ENCODE data around the gene RIN3. TPM values are rescaled to one million over a fixed set of nuclear protein-coding genes. Genes with fewer than 3 reads are reported as not detected.

RIN3 gene
- 100 to 1,000 TPM in 2 of 7 donors, 10 to 100 TPM in 5; 65.4 to 117 (median 95.4) TPM for total RNA-seq
- 10 to 100 TPM; 17.2 to 28.8 (median 22.9) TPM for polyA plus RNA-seq
- long read RNA-seq, donor 1, full-length matches to known transcripts, result 2 of 8 reads
- long read RNA-seq, donor 1, partial matches to known transcripts, result 6 of 8 reads
- long read RNA-seq, donor 1, other reads (novel, unspliced or antisense), result 0 of 8 reads
- long read RNA-seq, donor 2, partial matches to known transcripts, result 5 of 7 reads
- long read RNA-seq, donor 2, other reads (novel, unspliced or antisense), result 0 of 7 reads

DNA sequence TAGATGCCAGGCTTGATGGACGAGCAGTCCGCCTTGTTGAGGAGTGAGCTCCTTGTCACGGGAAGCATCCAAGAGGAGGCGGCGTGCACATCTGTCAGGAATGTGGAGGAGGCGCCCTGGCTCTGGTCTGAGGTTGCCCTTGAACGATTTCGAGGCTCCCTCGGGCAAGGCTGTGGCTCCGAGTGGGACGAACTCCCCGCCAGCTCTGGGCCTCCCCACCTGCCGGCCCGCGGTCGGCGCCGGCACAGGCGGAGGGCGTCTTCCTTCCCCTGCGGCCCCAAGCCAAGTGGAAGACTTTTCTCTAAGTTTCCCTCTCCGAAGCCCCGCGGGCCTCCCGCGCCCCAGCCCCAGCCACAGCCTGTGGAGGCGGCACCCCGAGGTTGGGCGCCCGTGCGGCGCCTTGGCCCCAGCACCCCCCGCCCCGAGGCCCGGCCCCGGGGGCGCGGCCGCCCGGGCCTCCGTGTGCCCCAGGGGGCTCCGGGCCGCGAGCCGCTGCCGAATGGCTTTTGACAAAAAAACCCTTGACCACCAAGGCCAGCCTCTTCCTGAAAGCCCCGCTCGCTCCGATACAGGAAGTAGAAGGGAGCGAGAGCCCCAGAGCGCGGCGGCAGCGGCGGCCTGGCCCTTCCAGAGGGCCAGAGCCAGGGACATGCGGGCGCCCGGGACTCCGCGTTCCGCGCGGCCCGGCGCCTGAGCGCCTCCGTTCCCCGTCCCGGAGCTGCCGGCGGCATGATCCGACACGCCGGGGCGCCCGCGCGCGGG, at the start of gene RIN3:
Gene RIN3 (plus strand): TSS at position 578 of the 762 bp plus-strand sequence. CDS start 152 bp downstream, at position 730.
- H3K4me1 ChIP-seq, result peaks cover 19 to 77% (median 58%) of the 10 kb centered on the region in 6 donors
- H3K4me3 ChIP-seq, result peak within 1 kb of the TSS; percentile 63 to 87 (median 76)
- TF ChIP-seq, protein P1, sequence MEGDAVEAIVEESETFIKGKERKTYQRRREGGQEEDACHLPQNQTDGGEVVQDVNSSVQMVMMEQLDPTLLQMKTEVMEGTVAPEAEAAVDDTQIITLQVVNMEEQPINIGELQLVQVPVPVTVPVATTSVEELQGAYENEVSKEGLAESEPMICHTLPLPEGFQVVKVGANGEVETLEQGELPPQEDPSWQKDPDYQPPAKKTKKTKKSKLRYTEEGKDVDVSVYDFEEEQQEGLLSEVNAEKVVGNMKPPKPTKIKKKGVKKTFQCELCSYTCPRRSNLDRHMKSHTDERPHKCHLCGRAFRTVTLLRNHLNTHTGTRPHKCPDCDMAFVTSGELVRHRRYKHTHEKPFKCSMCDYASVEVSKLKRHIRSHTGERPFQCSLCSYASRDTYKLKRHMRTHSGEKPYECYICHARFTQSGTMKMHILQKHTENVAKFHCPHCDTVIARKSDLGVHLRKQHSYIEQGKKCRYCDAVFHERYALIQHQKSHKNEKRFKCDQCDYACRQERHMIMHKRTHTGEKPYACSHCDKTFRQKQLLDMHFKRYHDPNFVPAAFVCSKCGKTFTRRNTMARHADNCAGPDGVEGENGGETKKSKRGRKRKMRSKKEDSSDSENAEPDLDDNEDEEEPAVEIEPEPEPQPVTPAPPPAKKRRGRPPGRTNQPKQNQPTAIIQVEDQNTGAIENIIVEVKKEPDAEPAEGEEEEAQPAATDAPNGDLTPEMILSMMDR (IDR thresholded peaks at IDR 0.05 in 8 of 11, conservative IDR thresholded peaks at IDR 0.05 in 3 of 11), result no peak
- TF ChIP-seq POLR2AphosphoS5 (IDR thresholded peaks at IDR 0.05) (peak; percentile 82 to 86 (median 84)), POLR2A (IDR thresholded peaks at IDR 0.05) (peak in 1 of 3 donors; percentile 62)
- no peaks in the 10 kb centered on the region for H3K9me3 ChIP-seq
- H3K27me3 ChIP-seq (replicated peaks in 1 of 7), result peaks cover 0 to 19% (median 0%) of the 10 kb centered on the region in 7 donors
- peak within 1 kb of the TSS; percentile 77 to 97 (median 92) for H3K27ac ChIP-seq
- peak; percentile 94 for DNase-seq
- WGBS, 5 donors, result 2 to 3% (median 3%) methylated on average over 51 to 79 of the region's 79 CpGs
- H3K36me3 ChIP-seq, result peaks cover 0 to 10% (median 0%) of the 10 kb centered on the region in 6 donors
- intact Hi-C loops (cut with DNase I; ENCODE audit: low total_unique reads), result no loop called here

- H3K27me3 ChIP-seq (replicated peaks in 1 of 7), result no peaks in the 10 kb centered on the region
- H3K9me3 ChIP-seq, result peaks cover 0 to 20% (median 12%) of the 10 kb centered on the region in 8 donors
- TF ChIP-seq, protein P1 (IDR thresholded peaks at IDR 0.05 in 8 of 11, conservative IDR thresholded peaks at IDR 0.05 in 3 of 11), result no peak
- no peak for TF ChIP-seq POLR2A (IDR thresholded peaks at IDR 0.05)
- intact Hi-C loops (cut with DNase I; ENCODE audit: low total_unique reads), result no loop called here
- H3K4me1 ChIP-seq, result peaks cover 12 to 74% (median 53%) of the 10 kb centered on the region in 6 donors
- no peaks in the 10 kb centered on the region for H3K36me3 ChIP-seq
- WGBS, 5 donors, result 94 to 98% (median 96%) methylated on average over 6 of the region's 6 CpGs
- peak; percentile 59 for DNase-seq
- no peak overlapping the region for H3K27ac ChIP-seq
- H3K4me3 ChIP-seq, result no peak overlapping the region
Observed at GRCh38 chr14:92464156-92464555, 49.4 kb upstream of the RIN3 start.

DNA sequence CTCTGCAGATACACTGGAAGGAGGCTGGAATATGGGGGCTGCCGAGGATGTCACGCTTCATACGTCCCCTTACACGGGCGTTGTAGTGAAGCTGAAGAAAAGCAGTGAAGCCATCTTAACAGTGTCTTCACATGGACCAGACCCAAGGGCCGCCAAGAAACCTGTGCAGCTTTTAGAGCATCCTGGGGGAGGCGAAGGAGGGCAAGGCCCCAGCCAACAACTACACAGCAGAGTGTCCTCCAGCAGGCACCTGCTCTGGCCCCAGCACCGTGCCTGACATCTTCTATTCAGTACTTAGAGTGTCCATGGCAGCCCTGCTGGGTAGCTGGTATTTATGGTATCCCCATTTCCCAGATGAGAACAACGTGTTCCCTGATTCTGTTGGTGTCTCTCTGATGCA, 48.9 kb upstream of the RIN3 start:
- intact Hi-C loops (cut with DNase I; ENCODE audit: low total_unique reads), result no loop called here

More for the DNA sequence above, 48.9 kb upstream of the RIN3 start:
- 92 to 95% (median 93%) methylated on average over 9 of the region's 9 CpGs for WGBS, 5 donors
- TF ChIP-seq POLR2AphosphoS5 (IDR thresholded peaks at IDR 0.05) (no peak), POLR2A (IDR thresholded peaks at IDR 0.05) (no peak)
- TF ChIP-seq, protein P1 (IDR thresholded peaks at IDR 0.05 in 8 of 11, conservative IDR thresholded peaks at IDR 0.05 in 3 of 11), result no peak
- Histone ChIP-seq H3K4me3 (no peak overlapping the region), H3K9me3 (peaks cover 0 to 24% (median 14%) of the 10 kb centered on the region in 8 donors), H3K4me1 (peaks cover 10 to 69% (median 48%) of the 10 kb centered on the region in 6 donors), H3K36me3 (no peaks in the 10 kb centered on the region), H3K27ac (peak overlapping the region in 3 of 8 donors; percentile 55 to 75 (median 73)), H3K27me3 (replicated peaks in 1 of 7) (no peaks in the 10 kb centered on the region)
- DNase-seq, result peak; percentile 58

Data from spleen (tissue), 13 donors.